ENCODE results near the gene CSK.

- no peak for TF ChIP-seq SIN3A (IDR thresholded peaks at IDR 0.05; ENCODE audit: borderline replicate concordance, insufficient read depth, low read length)
- TF ChIP-seq POLR2AphosphoS5 (IDR thresholded peaks at IDR 0.05; ENCODE audit: low read depth, low read length): no peak
Measured at GRCh38 chr15:74789171-74789631, 7.3 kb downstream of the CSK start.

Measured in PFSK-1 (cell line).